NB4 (cell line): ENCODE measurements around the gene PRSS48.
"Not testable (repeated sequence)": the region's sequence is repeated elsewhere in the genome, so short reads cannot be mapped to it uniquely, and the experiment has no call there.

Source experiments
- DNase-seq: peaks from one replicate; pipeline ENCODE4 v3.0.0; 2010; ENCODE audit warnings: low read depth
- H3K4me3 ChIP-seq: one replicate; pipeline ENCODE4 v1.5.1; 2011; ENCODE audit warnings: mild to moderate bottlenecking, low read depth, low read length, moderate library complexity
- CTCF ChIP-seq: IDR thresholded peaks from one replicate; pipeline ENCODE4 v1.5.1; 2012; ENCODE audit warnings: low read depth, low read length
- MYC ChIP-seq: IDR thresholded peaks from 2 replicates; pipeline ENCODE4 v1.6.1; 2011; ENCODE audit warnings: low read depth, low read length
- POLR2A ChIP-seq: IDR thresholded peaks from 2 replicates; pipeline ENCODE4 v1.6.1; 2011; ENCODE audit warnings: mild to moderate bottlenecking; ENCODE audit not compliant: insufficient read length; ENCODE audit errors: extremely low read depth
- TF ChIP-seq, protein P1 (sequence below): IDR thresholded peaks from 2 replicates; pipeline ENCODE4 v1.6.1; 2011; ENCODE audit warnings: low read depth, low read length

PRSS48 gene

GRCh38 chr4:151316645-151317044 is 39.7 kb downstream of the PRSS48 start:
- TF ChIP-seq POLR2A: no peak
- no peak for TF ChIP-seq CTCF
- TF ChIP-seq MYC: no peak
- TF ChIP-seq, protein P1, sequence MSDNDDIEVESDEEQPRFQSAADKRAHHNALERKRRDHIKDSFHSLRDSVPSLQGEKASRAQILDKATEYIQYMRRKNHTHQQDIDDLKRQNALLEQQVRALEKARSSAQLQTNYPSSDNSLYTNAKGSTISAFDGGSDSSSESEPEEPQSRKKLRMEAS: no peak
- no peak overlapping the region for H3K4me3 ChIP-seq
- no peak for DNase-seq

GRCh38 chr4:151318307-151319006 is 41.5 kb downstream of the PRSS48 start:
- no peak for DNase-seq
- no peak for TF ChIP-seq CTCF
- TF ChIP-seq, protein P1: no peak
- no peak for TF ChIP-seq MYC
- H3K4me3 ChIP-seq: no peak overlapping the region

DNA sequence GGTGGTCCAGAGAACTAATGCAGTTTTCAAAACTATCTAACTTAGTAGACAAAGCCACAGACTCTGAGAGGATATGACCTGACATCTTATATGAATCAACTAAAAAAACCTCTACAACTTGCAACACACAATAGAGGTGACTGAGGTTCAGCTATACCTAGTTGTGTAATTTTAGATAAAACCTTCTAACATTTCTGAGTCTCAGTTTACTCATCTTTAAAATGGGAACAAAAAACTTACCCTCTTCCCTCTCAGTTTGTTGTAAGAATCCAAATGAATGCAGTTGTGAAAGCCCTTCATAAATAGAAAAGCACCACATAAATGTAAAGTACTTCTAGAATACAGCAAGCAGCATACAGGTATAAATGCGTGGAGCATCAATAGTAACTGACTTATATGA is 42.5 kb downstream of the PRSS48 start:
- H3K4me3 ChIP-seq: no peak overlapping the region
- TF ChIP-seq MYC (no peak), CTCF (no peak), POLR2A (no peak)
- TF ChIP-seq, protein P1: no peak
- no peak for DNase-seq

GRCh38 chr4:151321586-151321985 is 44.6 kb downstream of the PRSS48 start:
- no peak overlapping the region for H3K4me3 ChIP-seq
- TF ChIP-seq, protein P1: no peak
- TF ChIP-seq POLR2A: no peak
- no peak for TF ChIP-seq CTCF
- TF ChIP-seq MYC: no peak
- no peak for DNase-seq

DNA sequence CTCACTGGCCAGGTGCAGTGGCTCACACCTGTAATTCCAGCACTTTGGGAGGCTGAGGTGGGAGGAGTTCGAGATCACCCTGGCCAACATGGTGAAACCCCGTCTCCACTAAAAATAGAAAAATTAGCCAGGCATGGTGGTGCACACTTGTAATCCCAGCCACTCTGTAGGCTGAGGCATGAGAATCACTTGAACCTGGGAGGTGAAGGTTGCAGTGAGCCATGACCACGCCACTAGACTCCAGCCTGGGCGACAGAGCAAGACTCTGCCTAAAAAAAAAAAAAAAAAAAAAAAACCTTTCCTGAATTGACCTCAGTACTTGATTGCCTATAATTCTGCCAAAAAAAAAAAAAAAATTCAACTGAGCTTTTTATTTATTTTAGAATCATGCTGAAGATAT is 45.2 kb downstream of the PRSS48 start:
- not testable (repeated sequence) for DNase-seq, H3K4me3 ChIP-seq

DNA sequence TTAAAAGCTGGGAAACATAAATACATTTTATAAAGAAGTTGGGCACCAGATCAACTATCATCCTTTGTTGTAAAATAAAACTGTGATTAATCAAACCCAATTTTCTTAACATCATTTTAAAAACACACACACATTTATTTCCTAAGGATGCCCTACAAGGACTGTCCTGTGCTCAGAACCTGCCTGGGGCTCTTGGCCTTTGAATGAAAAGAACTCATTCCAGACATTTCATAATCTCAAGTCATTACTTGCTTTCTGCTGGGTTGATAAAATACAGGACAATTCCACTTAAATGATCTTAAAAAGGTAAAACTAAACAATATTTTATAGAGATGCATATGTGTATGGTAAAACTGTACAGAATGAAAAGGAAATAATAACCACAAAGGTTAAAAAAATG is 45.6 kb downstream of the PRSS48 start:
- H3K4me3 ChIP-seq: no peak overlapping the region
- no peak for TF ChIP-seq MYC
- no peak for DNase-seq

GRCh38 chr4:151323667-151324066 is 46.7 kb downstream of the PRSS48 start:
- H3K4me3 ChIP-seq: no peak overlapping the region
- TF ChIP-seq, protein P1: no peak
- DNase-seq: no peak
